ENCODE data around the gene MND1.

The MND1 gene

GRCh38 chr4:153347117-153347516 lies 2.6 kb downstream of the MND1 start:
- DNase-seq = no peak

- DNase-seq = no peak
These were observed 3.5 kb downstream of the MND1 start for GRCh38 chr4:153348006-153348405.

GRCh38 chr4:153349206-153349805 lies 4.8 kb downstream of the MND1 start:
- no peak for DNase-seq

- no peak for DNase-seq
These were observed 17.7 kb downstream of the MND1 start for GRCh38 chr4:153362184-153362583.

GRCh38 chr4:153364061-153364460 lies 19.6 kb downstream of the MND1 start:
- DNase-seq = no peak

GRCh38 chr4:153365003-153365402 lies 20.5 kb downstream of the MND1 start:
- no peak for DNase-seq

- no peak for DNase-seq
These were observed 22.0 kb downstream of the MND1 start for GRCh38 chr4:153366486-153366885.

- no peak for DNase-seq
These were observed 22.6 kb downstream of the MND1 start for GRCh38 chr4:153367092-153367491.

- DNase-seq = no peak
These were observed 24.5 kb downstream of the MND1 start for GRCh38 chr4:153369021-153369420.

- DNase-seq = no peak
These were observed 27.3 kb downstream of the MND1 start for GRCh38 chr4:153371701-153372234.

GRCh38 chr4:153372967-153373562 lies 28.6 kb downstream of the MND1 start:
- DNase-seq = no peak

- no peak for DNase-seq
These were observed 30.0 kb downstream of the MND1 start for GRCh38 chr4:153374442-153374841.

- DNase-seq = no peak
These were observed 30.8 kb downstream of the MND1 start for GRCh38 chr4:153375303-153375702.

- no peak for DNase-seq
These were observed 38.6 kb downstream of the MND1 start for GRCh38 chr4:153383131-153383530.

- DNase-seq = no peak
These were observed 39.7 kb downstream of the MND1 start for GRCh38 chr4:153384160-153384559.

- no peak for DNase-seq
These were observed 41.3 kb downstream of the MND1 start for GRCh38 chr4:153385784-153386183.

- DNase-seq = no peak
These were observed 43.5 kb downstream of the MND1 start for GRCh38 chr4:153387981-153388380.

GRCh38 chr4:153393397-153393796 lies 48.9 kb downstream of the MND1 start:
- DNase-seq = no peak

- DNase-seq = no peak
These were observed 50.5 kb downstream of the MND1 start for GRCh38 chr4:153394945-153395344.

GRCh38 chr4:153398713-153399112 lies 54.2 kb downstream of the MND1 start:
- no peak for DNase-seq

- DNase-seq = no peak
These were observed 54.9 kb downstream of the MND1 start for GRCh38 chr4:153399358-153399757.

GRCh38 chr4:153401501-153401900 lies 57.0 kb downstream of the MND1 start:
- no peak for DNase-seq

- no peak for DNase-seq
These were observed 57.9 kb downstream of the MND1 start for GRCh38 chr4:153402366-153402765.

GRCh38 chr4:153403726-153404125 lies 59.2 kb downstream of the MND1 start:
- DNase-seq = no peak

- DNase-seq = no peak
These were observed 63.4 kb downstream of the MND1 start for GRCh38 chr4:153407906-153408305.
